ENCODE data around the gene DDX3X.
"Not testable (repeated sequence)": the region's sequence is repeated elsewhere in the genome, so short reads cannot be mapped to it uniquely, and the experiment has no call there.

Gene DDX3X

GRCh38 chrX:41377624-41378023 is 43.7 kb downstream of the DDX3X start:
- no peak overlapping the region for H3K4me3 ChIP-seq (ENCODE audit: low read length)
- H3K36me3 ChIP-seq (ENCODE audit: insufficient read depth, low read length), result no peaks in the 10 kb centered on the region
- H3K27me3 ChIP-seq (ENCODE audit: control insufficient read depth, insufficient read depth, low read length), result no peaks in the 10 kb centered on the region
- peaks cover 7% of the 10 kb centered on the region for H3K4me1 ChIP-seq (ENCODE audit: control insufficient read depth, insufficient read depth, low read length)
- no peaks in the 10 kb centered on the region for H3K9me3 ChIP-seq (replicated peaks; ENCODE audit: low read length)
- no peak overlapping the region for H3K9ac ChIP-seq (ENCODE audit: low read depth, low read length)
- no peak overlapping the region for H3K4me2 ChIP-seq (ENCODE audit: low read length)

GRCh38 chrX:41381685-41382084 is 47.7 kb downstream of the DDX3X start:
- no peaks in the 10 kb centered on the region for H3K36me3 ChIP-seq (ENCODE audit: insufficient read depth, low read length)
- H3K4me3 ChIP-seq (ENCODE audit: low read length), result no peak overlapping the region
- H3K4me2 ChIP-seq (ENCODE audit: low read length), result peak overlapping the region; percentile 54
- peaks cover 21% of the 10 kb centered on the region for H3K4me1 ChIP-seq (ENCODE audit: control insufficient read depth, insufficient read depth, low read length)
- peak overlapping the region; percentile 45 for H3K9ac ChIP-seq (ENCODE audit: low read depth, low read length)
- no peaks in the 10 kb centered on the region for H3K27me3 ChIP-seq (ENCODE audit: control insufficient read depth, insufficient read depth, low read length)
- no peaks in the 10 kb centered on the region for H3K9me3 ChIP-seq (replicated peaks; ENCODE audit: low read length)

- peak overlapping the region; percentile 31 for H3K4me2 ChIP-seq (ENCODE audit: low read length)
- H3K4me1 ChIP-seq (ENCODE audit: control insufficient read depth, insufficient read depth, low read length), result peaks cover 21% of the 10 kb centered on the region
- H3K9ac ChIP-seq (ENCODE audit: low read depth, low read length), result peak overlapping the region; percentile 35
- H3K36me3 ChIP-seq (ENCODE audit: insufficient read depth, low read length), result no peaks in the 10 kb centered on the region
- no peaks in the 10 kb centered on the region for H3K9me3 ChIP-seq (replicated peaks; ENCODE audit: low read length)
- H3K4me3 ChIP-seq (ENCODE audit: low read length), result no peak overlapping the region
- H3K27me3 ChIP-seq (ENCODE audit: control insufficient read depth, insufficient read depth, low read length), result no peaks in the 10 kb centered on the region
Observed at GRCh38 chrX:41382714-41383645, 49.0 kb downstream of the DDX3X start.

- peak overlapping the region; percentile 51 for H3K4me2 ChIP-seq (ENCODE audit: low read length)
- no peaks in the 10 kb centered on the region for H3K36me3 ChIP-seq (ENCODE audit: insufficient read depth, low read length)
- H3K27me3 ChIP-seq (ENCODE audit: control insufficient read depth, insufficient read depth, low read length), result no peaks in the 10 kb centered on the region
- no peak overlapping the region for H3K9ac ChIP-seq (ENCODE audit: low read depth, low read length)
- no peak overlapping the region for H3K4me3 ChIP-seq (ENCODE audit: low read length)
- H3K4me1 ChIP-seq (ENCODE audit: control insufficient read depth, insufficient read depth, low read length), result peaks cover 21% of the 10 kb centered on the region
- no peaks in the 10 kb centered on the region for H3K9me3 ChIP-seq (replicated peaks; ENCODE audit: low read length)
Observed at GRCh38 chrX:41384051-41384705, 50.2 kb downstream of the DDX3X start.

- Histone ChIP-seq H3K36me3 (ENCODE audit: insufficient read depth, low read length) (no peaks in the 10 kb centered on the region), H3K27me3 (ENCODE audit: control insufficient read depth, insufficient read depth, low read length) (no peaks in the 10 kb centered on the region)
Observed at GRCh38 chrX:41386222-41386990, 52.4 kb downstream of the DDX3X start.

GRCh38 chrX:41388543-41388942 is 54.6 kb downstream of the DDX3X start:
- H3K4me3 ChIP-seq (ENCODE audit: low read length), result no peak overlapping the region

More at GRCh38 chrX:41386222-41386990, 52.4 kb downstream of the DDX3X start:
- no peak overlapping the region for H3K9ac ChIP-seq (ENCODE audit: low read depth, low read length)
- peaks cover 20% of the 10 kb centered on the region for H3K4me1 ChIP-seq (ENCODE audit: control insufficient read depth, insufficient read depth, low read length)
- no peaks in the 10 kb centered on the region for H3K9me3 ChIP-seq (replicated peaks; ENCODE audit: low read length)
- H3K4me3 ChIP-seq (ENCODE audit: low read length), result no peak overlapping the region
- no peak overlapping the region for H3K4me2 ChIP-seq (ENCODE audit: low read length)

GRCh38 chrX:41389311-41389888 is 55.4 kb downstream of the DDX3X start:
- Histone ChIP-seq H3K9ac (ENCODE audit: low read depth, low read length) (no peak overlapping the region), H3K4me2 (ENCODE audit: low read length) (no peak overlapping the region), H3K36me3 (ENCODE audit: insufficient read depth, low read length) (no peaks in the 10 kb centered on the region), H3K4me3 (ENCODE audit: low read length) (no peak overlapping the region), H3K9me3 (replicated peaks; ENCODE audit: low read length) (no peaks in the 10 kb centered on the region), H3K27me3 (ENCODE audit: control insufficient read depth, insufficient read depth, low read length) (peaks cover 3% of the 10 kb centered on the region), H3K4me1 (ENCODE audit: control insufficient read depth, insufficient read depth, low read length) (peaks cover under 1% of the 10 kb centered on the region)

More at GRCh38 chrX:41388543-41388942, 54.6 kb downstream of the DDX3X start:
- Histone ChIP-seq H3K4me2 (ENCODE audit: low read length) (no peak overlapping the region), H3K9me3 (replicated peaks; ENCODE audit: low read length) (no peaks in the 10 kb centered on the region), H3K27me3 (ENCODE audit: control insufficient read depth, insufficient read depth, low read length) (no peaks in the 10 kb centered on the region), H3K36me3 (ENCODE audit: insufficient read depth, low read length) (no peaks in the 10 kb centered on the region), H3K4me1 (ENCODE audit: control insufficient read depth, insufficient read depth, low read length) (peaks cover 5% of the 10 kb centered on the region), H3K9ac (ENCODE audit: low read depth, low read length) (no peak overlapping the region)

- H3K9me3 ChIP-seq (replicated peaks; ENCODE audit: low read length); H3K4me3 ChIP-seq (ENCODE audit: low read length); H3K27me3 ChIP-seq (ENCODE audit: control insufficient read depth, insufficient read depth, low read length); H3K9ac ChIP-seq (ENCODE audit: low read depth, low read length); H3K4me1 ChIP-seq (ENCODE audit: control insufficient read depth, insufficient read depth, low read length); H3K4me2 ChIP-seq (ENCODE audit: low read length); H3K36me3 ChIP-seq (ENCODE audit: insufficient read depth, low read length): not testable (repeated sequence)
Observed at GRCh38 chrX:41390576-41390975, 56.6 kb downstream of the DDX3X start.

GRCh38 chrX:41391606-41392005 is 57.6 kb downstream of the DDX3X start:
- H3K4me2 ChIP-seq (ENCODE audit: low read length), result no peak overlapping the region
- no peak overlapping the region for H3K4me3 ChIP-seq (ENCODE audit: low read length)
- no peaks in the 10 kb centered on the region for H3K36me3 ChIP-seq (ENCODE audit: insufficient read depth, low read length)
- H3K9ac ChIP-seq (ENCODE audit: low read depth, low read length), result no peak overlapping the region
- H3K9me3 ChIP-seq (replicated peaks; ENCODE audit: low read length), result no peaks in the 10 kb centered on the region
- H3K4me1 ChIP-seq (ENCODE audit: control insufficient read depth, insufficient read depth, low read length), result no peaks in the 10 kb centered on the region
- H3K27me3 ChIP-seq (ENCODE audit: control insufficient read depth, insufficient read depth, low read length), result peaks cover 3% of the 10 kb centered on the region

GRCh38 chrX:41394293-41394692 is 60.3 kb downstream of the DDX3X start:
- Histone ChIP-seq H3K4me3 (ENCODE audit: low read length) (no peak overlapping the region), H3K4me2 (ENCODE audit: low read length) (no peak overlapping the region), H3K36me3 (ENCODE audit: insufficient read depth, low read length) (no peaks in the 10 kb centered on the region), H3K9ac (ENCODE audit: low read depth, low read length) (no peak overlapping the region), H3K9me3 (replicated peaks; ENCODE audit: low read length) (no peaks in the 10 kb centered on the region), H3K27me3 (ENCODE audit: control insufficient read depth, insufficient read depth, low read length) (peaks cover 3% of the 10 kb centered on the region), H3K4me1 (ENCODE audit: control insufficient read depth, insufficient read depth, low read length) (no peaks in the 10 kb centered on the region)

- H3K36me3 ChIP-seq (ENCODE audit: insufficient read depth, low read length), result no peaks in the 10 kb centered on the region
- H3K4me3 ChIP-seq (ENCODE audit: low read length), result no peak overlapping the region
- no peak overlapping the region for H3K9ac ChIP-seq (ENCODE audit: low read depth, low read length)
- H3K9me3 ChIP-seq (replicated peaks; ENCODE audit: low read length), result no peaks in the 10 kb centered on the region
- peaks cover 3% of the 10 kb centered on the region for H3K27me3 ChIP-seq (ENCODE audit: control insufficient read depth, insufficient read depth, low read length)
- no peaks in the 10 kb centered on the region for H3K4me1 ChIP-seq (ENCODE audit: control insufficient read depth, insufficient read depth, low read length)
- no peak overlapping the region for H3K4me2 ChIP-seq (ENCODE audit: low read length)
Observed at GRCh38 chrX:41397219-41397618, 63.3 kb downstream of the DDX3X start.
